Measurements from ENCODE around the gene SLC51A.

Gene SLC51A

DNA sequence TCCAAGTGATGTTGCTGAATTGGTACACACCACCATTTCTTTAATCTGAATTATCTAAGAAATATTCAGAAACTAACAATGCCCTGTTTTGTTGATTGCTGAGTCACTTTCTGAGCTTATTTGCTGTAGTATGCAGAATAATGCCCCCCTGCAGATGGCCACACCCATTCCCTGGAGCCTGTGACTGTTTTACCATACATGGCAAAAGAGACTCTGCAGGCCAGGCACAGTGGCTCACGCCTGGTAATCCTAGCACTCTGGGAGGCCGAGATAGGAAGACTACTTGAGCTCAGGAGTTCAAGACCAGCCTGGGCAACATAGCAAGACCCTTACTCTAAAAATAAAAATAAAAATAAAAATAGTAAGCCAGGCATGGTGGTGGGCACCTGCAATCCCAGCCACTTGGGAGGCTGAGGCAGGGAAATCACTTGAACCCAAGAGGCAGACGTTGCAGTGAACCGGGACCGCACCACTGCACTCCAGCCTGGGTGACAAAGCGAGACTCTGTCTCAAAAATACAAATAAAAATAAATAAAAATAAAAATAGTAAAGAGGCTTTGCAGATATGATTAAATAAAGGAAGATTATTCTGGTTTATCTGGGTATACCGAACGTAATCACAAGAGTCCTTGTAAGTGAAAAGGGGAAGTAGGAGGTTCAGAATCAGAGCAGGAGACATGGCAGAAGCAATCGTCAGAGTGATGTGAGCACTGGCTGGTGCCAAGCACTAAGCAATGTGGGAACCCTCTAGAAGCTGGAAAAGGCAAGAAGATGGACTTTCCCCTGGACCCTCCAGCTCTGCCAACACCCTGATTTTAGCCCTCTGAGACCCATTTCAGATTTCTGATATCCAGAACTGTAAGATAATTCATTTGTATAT lies 52.2 kb downstream of the SLC51A start:
- H3K4me3 ChIP-seq (ENCODE audit: low read depth, low read length) = no peak overlapping the region
- no peak for DNase-seq (ENCODE audit: low read depth, low spot score)
- ChIA-PET CTCF (interaction anchor here (0.7 to 1.6 kb wide), 8 partner anchors 10 to 232 kb away, joined by 3 to 5 read pairs (median 3); no protein-coding TSS in a partner anchor), POLR2A (no interaction called here)
- TF ChIP-seq, protein P1, sequence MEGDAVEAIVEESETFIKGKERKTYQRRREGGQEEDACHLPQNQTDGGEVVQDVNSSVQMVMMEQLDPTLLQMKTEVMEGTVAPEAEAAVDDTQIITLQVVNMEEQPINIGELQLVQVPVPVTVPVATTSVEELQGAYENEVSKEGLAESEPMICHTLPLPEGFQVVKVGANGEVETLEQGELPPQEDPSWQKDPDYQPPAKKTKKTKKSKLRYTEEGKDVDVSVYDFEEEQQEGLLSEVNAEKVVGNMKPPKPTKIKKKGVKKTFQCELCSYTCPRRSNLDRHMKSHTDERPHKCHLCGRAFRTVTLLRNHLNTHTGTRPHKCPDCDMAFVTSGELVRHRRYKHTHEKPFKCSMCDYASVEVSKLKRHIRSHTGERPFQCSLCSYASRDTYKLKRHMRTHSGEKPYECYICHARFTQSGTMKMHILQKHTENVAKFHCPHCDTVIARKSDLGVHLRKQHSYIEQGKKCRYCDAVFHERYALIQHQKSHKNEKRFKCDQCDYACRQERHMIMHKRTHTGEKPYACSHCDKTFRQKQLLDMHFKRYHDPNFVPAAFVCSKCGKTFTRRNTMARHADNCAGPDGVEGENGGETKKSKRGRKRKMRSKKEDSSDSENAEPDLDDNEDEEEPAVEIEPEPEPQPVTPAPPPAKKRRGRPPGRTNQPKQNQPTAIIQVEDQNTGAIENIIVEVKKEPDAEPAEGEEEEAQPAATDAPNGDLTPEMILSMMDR (IDR thresholded peaks at IDR 0.05; ENCODE audit: insufficient read depth, low read length, missing control alignments) = no peak

DNA sequence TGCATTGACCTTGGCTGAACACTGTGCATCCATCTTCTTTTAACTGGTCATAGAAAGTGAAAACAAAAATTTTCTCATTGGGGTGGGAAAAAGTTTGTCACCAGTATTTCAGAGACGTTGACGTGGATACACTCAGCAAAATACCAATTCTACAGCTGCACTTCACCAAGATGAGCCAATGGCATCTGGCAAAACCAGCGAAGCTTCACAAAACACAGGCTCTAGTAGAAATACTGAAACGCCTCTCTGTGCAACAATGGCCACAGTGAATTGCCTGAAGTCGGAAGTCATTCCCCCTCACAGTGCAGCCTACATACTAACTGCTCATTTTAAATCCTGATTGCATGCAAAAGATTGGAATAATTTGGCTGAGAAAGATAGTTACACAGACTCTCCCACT lies 54.2 kb downstream of the SLC51A start:
- no peak for DNase-seq (ENCODE audit: low read depth, low spot score)
- ChIA-PET CTCF (interaction anchor here (1.2 to 1.5 kb wide), 2 partner anchors 12 to 17 kb away, joined by 3 to 7 read pairs; no protein-coding TSS in a partner anchor), POLR2A (no interaction called here)
- H3K4me3 ChIP-seq (ENCODE audit: low read depth, low read length) = no peak overlapping the region
- TF ChIP-seq, protein P1 (IDR thresholded peaks at IDR 0.05; ENCODE audit: insufficient read depth, low read length, missing control alignments) = no peak

DNA sequence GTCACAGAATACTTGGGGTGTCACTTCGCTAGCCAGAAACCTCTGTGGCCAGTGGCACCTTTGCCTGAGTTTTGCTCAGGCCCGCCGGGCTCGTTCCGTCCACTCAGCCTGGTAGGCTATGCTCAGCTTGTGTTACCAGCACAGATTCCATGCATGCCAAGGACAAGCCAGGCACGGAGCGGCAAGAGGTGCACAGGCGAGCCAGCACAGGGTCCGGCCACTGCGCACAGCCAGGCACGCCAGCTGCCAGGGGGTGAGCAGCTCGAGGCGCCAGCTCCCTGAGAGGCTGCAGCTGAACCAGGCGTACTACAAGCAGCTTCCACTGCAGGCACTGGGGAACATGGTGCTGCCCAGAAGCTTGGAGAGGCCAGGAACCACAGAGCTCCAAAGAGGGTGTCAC lies 56.5 kb downstream of the SLC51A start:
- TF ChIP-seq, protein P1 (IDR thresholded peaks at IDR 0.05; ENCODE audit: insufficient read depth, low read length, missing control alignments) = no peak
- ChIA-PET POLR2A (no interaction called here), CTCF (interaction anchor here (0.8 to 1.9 kb wide), 4 partner anchors 11 to 251 kb away, joined by 3 to 6 read pairs (median 3); no protein-coding TSS in a partner anchor)
- H3K4me3 ChIP-seq (ENCODE audit: low read depth, low read length) = no peak overlapping the region
- no peak for DNase-seq (ENCODE audit: low read depth, low spot score)

DNA sequence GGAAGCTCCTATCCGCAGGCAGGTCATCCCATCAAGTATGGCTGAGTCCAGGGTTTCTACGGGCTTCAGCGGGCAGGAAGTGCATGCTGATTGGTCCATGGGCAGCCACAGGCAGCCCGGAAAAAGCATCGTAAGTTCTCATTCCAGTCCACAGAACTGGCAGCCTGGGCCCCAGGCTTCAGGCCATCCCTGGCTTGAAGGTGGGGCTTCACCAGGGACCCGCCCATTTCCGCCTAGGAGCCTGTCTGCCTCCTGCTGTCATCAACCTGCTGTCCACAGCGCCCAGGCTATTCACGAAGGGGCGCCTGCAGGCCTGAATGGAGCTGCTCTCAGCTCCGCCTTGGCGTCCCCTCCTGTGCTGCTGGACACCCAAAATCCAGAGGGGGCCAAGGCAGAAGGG lies 57.3 kb downstream of the SLC51A start:
- H3K4me3 ChIP-seq (ENCODE audit: low read depth, low read length) = no peak overlapping the region
- DNase-seq (ENCODE audit: low read depth, low spot score) = no peak

DNA sequence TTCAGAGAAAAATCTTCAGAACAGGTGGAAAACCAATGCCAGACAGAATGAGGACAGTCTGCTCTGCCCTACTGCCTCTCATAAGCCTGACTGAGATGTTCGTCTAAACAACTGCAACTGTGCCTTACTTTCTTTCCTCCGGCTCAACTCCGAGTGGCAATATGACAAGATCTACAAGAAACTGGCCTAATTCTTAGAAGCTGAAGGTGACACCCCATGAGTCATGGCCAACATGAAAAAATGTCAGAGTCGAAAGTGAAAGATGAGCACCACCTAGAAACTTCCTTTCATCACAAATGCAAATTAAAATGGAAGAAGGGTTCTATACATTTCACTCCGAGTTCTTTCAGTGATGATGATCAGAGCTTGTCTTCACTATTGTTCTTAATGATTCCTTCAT lies 58.3 kb downstream of the SLC51A start:
- no peak for DNase-seq (ENCODE audit: low read depth, low spot score)
- CTCF ChIA-PET = interaction anchor here (1.7 kb wide), 1 partner anchor 21 kb away, joined by 6 read pairs; no protein-coding TSS in a partner anchor
- H3K4me3 ChIP-seq (ENCODE audit: low read depth, low read length) = no peak overlapping the region
- POLR2A ChIA-PET = no interaction called here
- TF ChIP-seq, protein P1 (IDR thresholded peaks at IDR 0.05; ENCODE audit: insufficient read depth, low read length, missing control alignments) = no peak

More for the DNA sequence above, 57.3 kb downstream of the SLC51A start:
- CTCF ChIA-PET = interaction anchor here (0.9 to 1.9 kb wide), 3 partner anchors 12 to 250 kb away, joined by 3 to 6 read pairs (median 3); no protein-coding TSS in a partner anchor
- POLR2A ChIA-PET = no interaction called here
- TF ChIP-seq, protein P1 (IDR thresholded peaks at IDR 0.05; ENCODE audit: insufficient read depth, low read length, missing control alignments) = no peak

DNA sequence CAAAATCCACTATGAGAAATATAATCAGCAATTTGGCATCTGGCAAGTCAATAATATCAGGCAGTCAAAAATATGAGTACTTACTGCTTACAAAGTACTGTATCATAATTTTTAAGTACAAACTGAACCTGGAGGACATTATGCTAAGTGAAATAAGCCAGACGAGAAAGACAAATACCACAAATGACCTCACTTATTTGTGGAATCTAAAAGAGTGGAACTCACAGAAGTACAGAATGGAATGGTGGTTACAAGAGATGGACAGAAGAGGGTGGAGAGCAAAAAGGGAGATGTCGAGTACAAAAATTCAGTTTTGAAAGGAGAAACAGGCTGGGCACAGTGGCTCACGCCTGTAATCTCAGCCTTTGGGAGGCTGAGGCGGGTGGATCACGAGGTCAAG lies 58.8 kb downstream of the SLC51A start:
- no peak overlapping the region for H3K4me3 ChIP-seq (ENCODE audit: low read depth, low read length)
- POLR2A ChIA-PET = interaction anchor here (0.6 to 1.7 kb wide), 2 partner anchors 10 to 12 kb away, joined by 3 read pairs; partner anchors contain the start of gene PCYT1A
- CTCF ChIA-PET = interaction anchor here (1.7 kb wide), 1 partner anchor 22 kb away, joined by 6 read pairs; no protein-coding TSS in a partner anchor
- TF ChIP-seq, protein P1 (IDR thresholded peaks at IDR 0.05; ENCODE audit: insufficient read depth, low read length, missing control alignments) = no peak
- no peak for DNase-seq (ENCODE audit: low read depth, low spot score)

All from AG04449 (cell line).